ENCODE results near the gene SND1. TPM values are rescaled to one million over a fixed set of nuclear protein-coding genes. Genes with fewer than 3 reads are reported as not detected.

SND1 gene
- polyA plus RNA-seq, 3 donors = 46.5 to 97.3 (median 79.8) TPM

GRCh38 chr7:127832592-127832991 is 180.6 kb downstream of the SND1 start:
- 100% methylated on average over 4 of the region's 7 CpGs for WGBS (ENCODE audit: insufficient coverage)
- Histone ChIP-seq H3K9me3 (replicated peaks in 1 of 2; ENCODE audit: control insufficient read depth in 1 of 2, insufficient read depth in 1 of 2, low read length in 2 of 2) (peaks cover 4 to 9% of the 10 kb centered on the region in 2 donors), H3K27me3 (ENCODE audit: control insufficient read depth in 2 of 2, insufficient read depth in 2 of 2, low read length in 2 of 2) (no peaks in the 10 kb centered on the region), H3K27ac (ENCODE audit: low read depth in 1 of 2, low read length in 2 of 2) (peak overlapping the region in 1 of 2 donors; percentile 0), H3K36me3 (replicated peaks in 1 of 2; ENCODE audit: control insufficient read depth in 1 of 2, insufficient read depth in 2 of 2, low read length in 2 of 2) (peaks cover 0 to 10% of the 10 kb centered on the region in 2 donors), H4K20me1 (ENCODE audit: insufficient read depth, low read length) (peaks cover 11% of the 10 kb centered on the region), H3K4me2 (replicated peaks; ENCODE audit: extremely low read depth, low read length, poor library complexity, severe bottlenecking) (no peak overlapping the region), H3K4me3 (replicated peaks in 1 of 3; ENCODE audit: low read depth in 2 of 3, low read length in 3 of 3) (no peak overlapping the region), H2AFZ (ENCODE audit: insufficient read depth, low read depth, low read length, poor library complexity, severe bottlenecking) (no peak overlapping the region), H3K9ac (ENCODE audit: insufficient read depth, low read length, poor library complexity, severe bottlenecking) (no peak overlapping the region), H3K4me1 (ENCODE audit: control insufficient read depth in 1 of 2, insufficient read depth in 2 of 2, low read length in 2 of 2) (peaks cover 26 to 34% of the 10 kb centered on the region in 2 donors), H3K79me2 (ENCODE audit: insufficient read depth, low read length) (peaks cover 56% of the 10 kb centered on the region)
- DNase-seq = no peak
- Mint-ChIP-seq H3K36me3 (peaks cover 0 to 14% of the 10 kb centered on the region in 2 donors), H3K9me3 (peaks cover 2 to 13% (median 9%) of the 10 kb centered on the region in 7 donors), H3K4me3 (no peak overlapping the region), H3K27me3 (ENCODE audit: low read depth in 3 of 3) (no peaks in the 10 kb centered on the region), H3K4me1 (peaks cover 57% of the 10 kb centered on the region), H3K27ac (peak overlapping the region in 2 of 7 donors; percentile 5 to 7)
- intact Hi-C loops (cut with micrococcal nuclease) = no loop called here
- TF ChIP-seq, protein P1, sequence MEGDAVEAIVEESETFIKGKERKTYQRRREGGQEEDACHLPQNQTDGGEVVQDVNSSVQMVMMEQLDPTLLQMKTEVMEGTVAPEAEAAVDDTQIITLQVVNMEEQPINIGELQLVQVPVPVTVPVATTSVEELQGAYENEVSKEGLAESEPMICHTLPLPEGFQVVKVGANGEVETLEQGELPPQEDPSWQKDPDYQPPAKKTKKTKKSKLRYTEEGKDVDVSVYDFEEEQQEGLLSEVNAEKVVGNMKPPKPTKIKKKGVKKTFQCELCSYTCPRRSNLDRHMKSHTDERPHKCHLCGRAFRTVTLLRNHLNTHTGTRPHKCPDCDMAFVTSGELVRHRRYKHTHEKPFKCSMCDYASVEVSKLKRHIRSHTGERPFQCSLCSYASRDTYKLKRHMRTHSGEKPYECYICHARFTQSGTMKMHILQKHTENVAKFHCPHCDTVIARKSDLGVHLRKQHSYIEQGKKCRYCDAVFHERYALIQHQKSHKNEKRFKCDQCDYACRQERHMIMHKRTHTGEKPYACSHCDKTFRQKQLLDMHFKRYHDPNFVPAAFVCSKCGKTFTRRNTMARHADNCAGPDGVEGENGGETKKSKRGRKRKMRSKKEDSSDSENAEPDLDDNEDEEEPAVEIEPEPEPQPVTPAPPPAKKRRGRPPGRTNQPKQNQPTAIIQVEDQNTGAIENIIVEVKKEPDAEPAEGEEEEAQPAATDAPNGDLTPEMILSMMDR (IDR thresholded peaks at IDR 0.05) = no peak

- Mint-ChIP-seq H3K27ac (peak overlapping the region; percentile 25 to 91 (median 76)), H3K4me1 (peaks cover 61% of the 10 kb centered on the region), H3K27me3 (ENCODE audit: low read depth in 3 of 3) (no peaks in the 10 kb centered on the region), H3K4me3 (peak overlapping the region in 1 of 2 donors; percentile 57), H3K9me3 (peaks cover 8 to 20% (median 15%) of the 10 kb centered on the region in 7 donors), H3K36me3 (peaks cover 6 to 19% of the 10 kb centered on the region in 2 donors)
- Histone ChIP-seq H4K20me1 (ENCODE audit: insufficient read depth, low read length) (peaks cover 11% of the 10 kb centered on the region), H3K79me2 (ENCODE audit: insufficient read depth, low read length) (peaks cover 62% of the 10 kb centered on the region), H3K4me2 (replicated peaks; ENCODE audit: extremely low read depth, low read length, poor library complexity, severe bottlenecking) (no peak overlapping the region), H3K27ac (ENCODE audit: low read depth in 1 of 2, low read length in 2 of 2) (peak overlapping the region; percentile 48 to 63), H3K36me3 (replicated peaks in 1 of 2; ENCODE audit: control insufficient read depth in 1 of 2, insufficient read depth in 2 of 2, low read length in 2 of 2) (peaks cover 0 to 10% of the 10 kb centered on the region in 2 donors), H3K4me3 (replicated peaks in 1 of 3; ENCODE audit: low read depth in 2 of 3, low read length in 3 of 3) (no peak overlapping the region), H3K4me1 (ENCODE audit: control insufficient read depth in 1 of 2, insufficient read depth in 2 of 2, low read length in 2 of 2) (peaks cover 26 to 34% of the 10 kb centered on the region in 2 donors), H3K9ac (ENCODE audit: insufficient read depth, low read length, poor library complexity, severe bottlenecking) (no peak overlapping the region), H3K9me3 (replicated peaks in 1 of 2; ENCODE audit: control insufficient read depth in 1 of 2, insufficient read depth in 1 of 2, low read length in 2 of 2) (peaks cover 9 to 15% of the 10 kb centered on the region in 2 donors), H2AFZ (ENCODE audit: insufficient read depth, low read depth, low read length, poor library complexity, severe bottlenecking) (no peak overlapping the region), H3K27me3 (ENCODE audit: control insufficient read depth in 2 of 2, insufficient read depth in 2 of 2, low read length in 2 of 2) (no peaks in the 10 kb centered on the region)
- DNase-seq = peak; percentile 25 to 63 (median 48)
- TF ChIP-seq, protein P1 (IDR thresholded peaks at IDR 0.05) = no peak
- intact Hi-C loops (cut with micrococcal nuclease) = no loop called here
- no CpG with 5 or more reads among the region's 1 CpG for WGBS (ENCODE audit: insufficient coverage)
These were observed 181.6 kb downstream of the SND1 start for GRCh38 chr7:127833641-127834040.

Measured in CD14-positive monocyte (primary cell).